Measurements from ENCODE around the gene MYH14. TPM values are rescaled to one million over a fixed set of nuclear protein-coding genes. Genes with fewer than 3 reads are reported as not detected.

Gene MYH14
- total and polyA plus RNA-seq, 2 of the 13 experiments (the other 11 are each of a cell fraction or from before 2014, with no cell fraction given) = 5.5 to 5.8 TPM

DNA sequence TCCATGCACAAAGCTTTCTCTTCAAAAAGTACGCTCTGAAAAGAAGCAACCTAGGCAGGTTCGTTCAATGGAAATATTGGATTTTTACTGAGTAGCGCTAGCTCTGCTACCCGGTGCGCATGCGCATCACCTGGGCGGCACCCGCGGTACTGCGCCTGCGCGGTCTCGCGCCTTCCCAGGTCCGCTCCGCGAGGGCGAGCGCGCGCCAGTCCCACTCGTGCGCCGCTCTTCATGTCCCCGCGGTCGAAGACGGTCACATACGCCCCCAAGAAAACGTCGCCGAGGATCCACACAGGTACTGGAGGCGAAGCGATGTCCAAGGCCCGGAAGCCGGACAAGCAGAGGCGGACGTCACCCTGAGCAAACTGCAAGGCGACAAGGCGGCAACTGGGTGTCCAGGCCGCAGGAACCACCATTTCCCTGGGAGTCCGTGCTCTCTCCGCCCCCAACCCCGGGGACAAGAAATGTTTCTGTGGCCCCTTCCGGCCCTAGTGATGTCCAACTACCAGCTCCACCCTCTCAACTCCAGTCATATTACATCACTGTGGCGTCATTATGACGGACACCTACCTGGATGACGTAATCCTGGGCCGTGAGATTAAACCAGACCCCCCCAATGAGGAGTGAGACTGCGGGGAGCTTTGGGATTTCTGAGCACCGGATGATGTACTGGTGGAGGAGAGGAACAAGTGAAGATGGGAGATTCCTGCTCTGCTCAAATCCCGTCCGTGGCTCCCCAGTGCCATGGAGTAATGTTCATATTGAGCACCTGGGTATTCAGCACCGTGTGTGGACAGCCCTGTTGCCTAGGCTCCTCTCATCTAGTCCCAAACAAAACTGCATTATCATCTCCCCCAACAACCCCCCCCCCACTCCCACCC is 130.6 kb downstream of the MYH14 start (continued):
- peak; percentile 69; the same call in 1 of the 2 replicates for TF ChIP-seq ZNF674 (CRISPR knock-in tag; IDR thresholded peaks at IDR 0.05; ENCODE audit: low read depth)
- TF ChIP-seq ZNF773 (CRISPR knock-in tag; IDR thresholded peaks at IDR 0.05; ENCODE audit: borderline replicate concordance) = peak; percentile 95
- peak; percentile 88; the same call in 1 of the 2 replicates for TF ChIP-seq ZNF160 (CRISPR knock-in tag; IDR thresholded peaks at IDR 0.05)
- TF ChIP-seq, protein P1, sequence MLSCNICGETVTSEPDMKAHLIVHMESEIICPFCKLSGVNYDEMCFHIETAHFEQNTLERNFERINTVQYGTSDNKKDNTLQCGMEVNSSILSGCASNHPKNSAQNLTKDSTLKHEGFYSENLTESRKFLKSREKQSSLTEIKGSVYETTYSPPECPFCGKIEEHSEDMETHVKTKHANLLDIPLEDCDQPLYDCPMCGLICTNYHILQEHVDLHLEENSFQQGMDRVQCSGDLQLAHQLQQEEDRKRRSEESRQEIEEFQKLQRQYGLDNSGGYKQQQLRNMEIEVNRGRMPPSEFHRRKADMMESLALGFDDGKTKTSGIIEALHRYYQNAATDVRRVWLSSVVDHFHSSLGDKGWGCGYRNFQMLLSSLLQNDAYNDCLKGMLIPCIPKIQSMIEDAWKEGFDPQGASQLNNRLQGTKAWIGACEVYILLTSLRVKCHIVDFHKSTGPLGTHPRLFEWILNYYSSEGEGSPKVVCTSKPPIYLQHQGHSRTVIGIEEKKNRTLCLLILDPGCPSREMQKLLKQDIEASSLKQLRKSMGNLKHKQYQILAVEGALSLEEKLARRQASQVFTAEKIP (CRISPR knock-in tag; IDR thresholded peaks at IDR 0.05; ENCODE audit: borderline replicate concordance) = no peak
- TF ChIP-seq, protein P2, sequence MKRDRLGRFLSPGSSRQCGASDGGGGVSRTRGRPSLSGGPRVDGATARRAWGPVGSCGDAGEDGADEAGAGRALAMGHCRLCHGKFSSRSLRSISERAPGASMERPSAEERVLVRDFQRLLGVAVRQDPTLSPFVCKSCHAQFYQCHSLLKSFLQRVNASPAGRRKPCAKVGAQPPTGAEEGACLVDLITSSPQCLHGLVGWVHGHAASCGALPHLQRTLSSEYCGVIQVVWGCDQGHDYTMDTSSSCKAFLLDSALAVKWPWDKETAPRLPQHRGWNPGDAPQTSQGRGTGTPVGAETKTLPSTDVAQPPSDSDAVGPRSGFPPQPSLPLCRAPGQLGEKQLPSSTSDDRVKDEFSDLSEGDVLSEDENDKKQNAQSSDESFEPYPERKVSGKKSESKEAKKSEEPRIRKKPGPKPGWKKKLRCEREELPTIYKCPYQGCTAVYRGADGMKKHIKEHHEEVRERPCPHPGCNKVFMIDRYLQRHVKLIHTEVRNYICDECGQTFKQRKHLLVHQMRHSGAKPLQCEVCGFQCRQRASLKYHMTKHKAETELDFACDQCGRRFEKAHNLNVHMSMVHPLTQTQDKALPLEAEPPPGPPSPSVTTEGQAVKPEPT (CRISPR knock-in tag; IDR thresholded peaks at IDR 0.05; ENCODE audit: low read depth) = 0 out of 2 replicates have a peak, but pooled peaks have one; percentile 57

DNA sequence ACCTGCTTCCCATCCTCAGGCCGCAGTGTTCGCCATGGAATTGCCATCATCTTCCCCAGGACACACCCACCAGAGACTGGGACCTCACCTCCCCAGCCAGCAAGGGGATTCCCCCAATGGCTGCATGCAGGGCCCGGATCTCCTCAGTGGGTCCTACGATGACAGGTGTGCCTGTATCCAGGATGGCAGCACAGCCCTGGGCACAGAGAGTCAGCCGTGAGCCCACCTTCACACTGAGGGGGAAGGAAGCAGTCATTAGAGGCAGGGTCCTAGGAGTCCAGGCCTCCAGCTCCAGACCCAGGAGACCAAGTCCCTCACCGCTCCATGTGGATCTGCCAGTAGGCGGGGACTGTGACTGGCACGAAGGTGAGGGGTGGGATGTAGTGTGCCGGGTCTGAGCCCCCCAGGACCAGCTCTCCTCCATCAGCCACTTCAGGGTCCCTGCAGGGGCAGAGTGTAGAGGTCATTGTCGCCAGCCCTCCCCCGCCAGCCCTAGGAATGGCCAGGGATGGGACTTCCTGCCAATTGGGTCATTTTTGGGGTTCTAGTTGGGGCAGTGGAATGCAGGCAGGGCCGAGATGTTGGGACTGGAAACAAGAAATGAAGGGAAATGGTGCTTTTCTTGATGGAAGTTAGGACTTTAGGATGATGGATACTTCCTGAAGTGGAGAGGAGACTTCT is 131.5 kb downstream of the MYH14 start:
- WGBS (ENCODE audit: low lambda C conversion rate) = 76% methylated on average over 10 of the region's 12 CpGs
- Histone ChIP-seq H3K27me3 (ENCODE audit: control insufficient read depth in 1 of 2, insufficient read depth in 2 of 2, low read length in 2 of 2) (no peaks in the 10 kb centered on the region), H3K9ac (ENCODE audit: insufficient read depth, low read depth, low read length) (no peak overlapping the region), H2AFZ (ENCODE audit: low read length) (no peak overlapping the region), H3K27ac (ENCODE audit: extremely low read length, insufficient read depth, low read length) (no peak overlapping the region), H3K79me2 (ENCODE audit: insufficient read depth, low read length) (no peaks in the 10 kb centered on the region), H3K4me3 (replicated peaks in 1 of 3; ENCODE audit: insufficient read depth in 1 of 3, low read depth in 2 of 3, low read length in 3 of 3) (0 out of 6 replicates have a peak overlapping the region, but pooled peaks of 1 of the 3 experiments have one; percentile 68), H3K4me1 (ENCODE audit: insufficient read depth, low read length) (peaks cover 42% of the 10 kb centered on the region), H4K20me1 (ENCODE audit: insufficient read depth, low read length) (no peaks in the 10 kb centered on the region), H3K4me2 (ENCODE audit: low read depth, low read length) (no peak overlapping the region), H3K36me3 (replicated peaks in 1 of 2; ENCODE audit: control insufficient read depth in 1 of 2, insufficient read depth in 2 of 2, low read length in 2 of 2) (no peaks in the 10 kb centered on the region), H3K9me3 (ENCODE audit: low read length) (no peaks in the 10 kb centered on the region)
- no peak for ATAC-seq
- CTCF ChIA-PET (ENCODE audit: low intra/inter-chr PET ratio, low total read pairs) = no interaction called here
- POLR2A ChIA-PET = interaction anchor here (1.4 kb wide), 1 partner anchor 22 kb away, joined by 4 read pairs; no protein-coding TSS in a partner anchor
- BruUV-seq (replicated peaks) = no TSS peak
- in situ Hi-C loops (cut with HindIII; ENCODE audit: extremely low pct_ligation_motif_present, low pct_unique_long_range_greater_than_20kb) (no loop called here), intact Hi-C loops (cut with micrococcal nuclease; ENCODE audit: unreplicated experiment) (no loop called here)
- no peak for DNase-seq (ENCODE audit: low spot score)
- no peak for FAIRE-seq
- TF ChIP-seq ZNF614 (CRISPR knock-in tag; IDR thresholded peaks at IDR 0.05; ENCODE audit: borderline replicate concordance) (no peak), TOPORS (CRISPR knock-in tag; IDR thresholded peaks at IDR 0.05) (no peak), ZNF577 (CRISPR knock-in tag; IDR thresholded peaks at IDR 0.05; ENCODE audit: borderline replicate concordance, low read depth) (no peak), SALL1 (CRISPR knock-in tag; IDR thresholded peaks at IDR 0.05) (no peak), ZNF484 (CRISPR knock-in tag; IDR thresholded peaks at IDR 0.05; ENCODE audit: borderline replicate concordance, low read depth) (no peak), GATA4 (IDR thresholded peaks at IDR 0.05; ENCODE audit: borderline replicate concordance, low read depth) (no peak)
- TF ChIP-seq, protein P3, sequence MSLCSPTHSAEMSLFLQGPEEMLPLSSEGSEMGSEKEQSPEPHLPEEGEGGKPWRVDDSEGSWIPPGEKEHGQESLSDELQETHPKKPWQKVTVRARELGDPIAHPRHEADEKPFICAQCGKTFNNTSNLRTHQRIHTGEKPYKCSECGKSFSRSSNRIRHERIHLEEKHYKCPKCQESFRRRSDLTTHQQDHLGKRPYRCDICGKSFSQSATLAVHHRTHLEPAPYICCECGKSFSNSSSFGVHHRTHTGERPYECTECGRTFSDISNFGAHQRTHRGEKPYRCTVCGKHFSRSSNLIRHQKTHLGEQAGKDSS (CRISPR knock-in tag; IDR thresholded peaks at IDR 0.05; ENCODE audit: borderline replicate concordance, low read depth) = no peak
- TF ChIP-seq, protein P4, sequence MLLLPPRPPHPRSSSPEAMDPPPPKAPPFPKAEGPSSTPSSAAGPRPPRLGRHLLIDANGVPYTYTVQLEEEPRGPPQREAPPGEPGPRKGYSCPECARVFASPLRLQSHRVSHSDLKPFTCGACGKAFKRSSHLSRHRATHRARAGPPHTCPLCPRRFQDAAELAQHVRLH (CRISPR knock-in tag; IDR thresholded peaks at IDR 0.05; ENCODE audit: borderline replicate concordance, low read depth) = no peak
